ENCODE data around the gene BIN1. TPM values are rescaled to one million over a fixed set of nuclear protein-coding genes. Genes with fewer than 3 reads are reported as not detected.

The BIN1 gene
- total RNA-seq, 5 donors from 2014 or later (not counting 1 experiment from before 2014, with no cell fraction given), result 144 to 172 (median 151) TPM

DNA sequence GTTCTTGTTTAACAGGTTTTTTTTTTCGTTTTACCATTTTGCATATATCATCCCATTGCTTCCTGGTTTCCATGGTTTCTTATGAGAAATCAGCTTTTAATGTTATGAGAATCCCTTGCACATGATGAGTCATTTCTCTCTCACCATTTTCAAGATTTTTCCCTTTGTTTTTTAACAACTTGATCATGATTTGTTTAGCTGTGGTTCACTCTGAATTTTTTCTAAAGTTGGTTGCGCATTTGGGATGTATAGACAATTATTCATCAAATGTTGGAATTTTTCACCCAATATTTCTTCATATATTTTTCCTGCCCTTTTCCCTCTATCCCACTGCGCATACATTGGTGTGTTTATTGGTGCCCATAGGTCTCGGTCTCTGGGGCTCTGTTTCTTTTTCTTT, 42.4 kb upstream of the BIN1 start:
- DNase-seq, result no peak
- H3K27me3 Mint-ChIP-seq, result no peaks in the 10 kb centered on the region
- no peak for ATAC-seq (replicated peaks in 1 of 4)
- Histone ChIP-seq H3K36me3 (ENCODE audit: control insufficient read depth in 2 of 2, extremely low read depth in 1 of 2, insufficient read depth in 1 of 2, low read length in 1 of 2) (no peaks in the 10 kb centered on the region), H3K4me3 (ENCODE audit: control insufficient read depth in 1 of 2, extremely low read depth in 1 of 2, low read length in 1 of 2) (no peak overlapping the region), H3K9me3 (no peaks in the 10 kb centered on the region), H3K27me3 (replicated peaks in 1 of 2; ENCODE audit: control insufficient read depth in 2 of 2, extremely low read depth in 1 of 2, insufficient read depth in 2 of 2, low read length in 1 of 2) (peaks cover 0 to 10% of the 10 kb centered on the region in 2 experiments), H3K4me1 (ENCODE audit: control insufficient read depth in 1 of 2, extremely low read depth in 1 of 2, insufficient read depth in 2 of 2, low read length in 2 of 2) (no peaks in the 10 kb centered on the region), H3K27ac (ENCODE audit: low read length) (no peak overlapping the region)
- H3K36me3 Mint-ChIP-seq, result no peaks in the 10 kb centered on the region
- H3K4me3 Mint-ChIP-seq, result no peak overlapping the region
- no peaks in the 10 kb centered on the region for H3K4me1 Mint-ChIP-seq
- no peak overlapping the region for H3K27ac Mint-ChIP-seq
- POLR2A ChIA-PET, result no interaction called here
- CTCF ChIA-PET, result interaction anchor here in 1 of 2 donors (0.6 kb wide), 1 partner anchor 123 kb away, joined by 3 read pairs; no protein-coding TSS in a partner anchor
- H3K9me3 Mint-ChIP-seq, result peaks cover 0 to 4% (median 2%) of the 10 kb centered on the region in 3 donors
- no CpG with 5 or more reads among the region's 4 CpGs for WGBS (ENCODE audit: insufficient coverage)

DNA sequence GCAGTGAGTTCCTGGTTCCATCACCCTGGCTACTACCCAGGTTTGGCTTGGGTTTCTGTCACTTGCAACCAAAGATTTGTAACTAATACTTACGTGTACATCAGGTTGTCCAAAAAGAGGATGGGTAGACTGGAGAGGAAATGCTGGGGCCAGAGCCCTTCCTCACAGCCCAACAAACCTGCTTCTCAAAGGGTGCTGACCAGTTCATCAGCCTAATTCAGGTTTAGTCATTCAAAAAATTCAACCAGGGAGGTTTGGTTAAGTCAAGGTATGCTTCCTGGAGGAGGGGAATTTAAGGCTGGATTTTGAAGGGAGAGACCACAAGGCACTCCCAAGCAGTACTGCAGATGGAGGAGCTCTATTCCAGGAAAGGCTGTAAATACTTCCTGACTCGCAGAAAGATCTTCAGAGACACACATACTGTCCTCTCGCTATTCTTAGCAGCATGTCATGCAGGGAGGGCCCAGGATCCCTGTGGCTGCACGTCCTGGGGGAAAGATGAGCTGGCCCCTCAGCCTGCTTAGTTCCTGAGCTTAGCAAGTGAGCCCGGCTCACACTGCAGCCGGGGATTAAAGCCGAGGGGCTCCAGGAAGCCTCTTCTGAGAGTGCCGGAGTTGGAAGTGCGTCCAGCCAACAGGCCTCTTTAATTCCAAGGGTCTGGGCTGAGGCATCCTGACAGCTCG, 40.0 kb upstream of the BIN1 start:
- Mint-ChIP-seq H3K9me3 (peaks cover 0 to 4% (median 2%) of the 10 kb centered on the region in 3 donors), H3K27me3 (no peaks in the 10 kb centered on the region), H3K4me1 (no peaks in the 10 kb centered on the region), H3K27ac (no peak overlapping the region), H3K36me3 (no peaks in the 10 kb centered on the region), H3K4me3 (no peak overlapping the region)
- Histone ChIP-seq H3K27ac (ENCODE audit: low read length) (no peak overlapping the region), H3K36me3 (ENCODE audit: control insufficient read depth in 2 of 2, extremely low read depth in 1 of 2, insufficient read depth in 1 of 2, low read length in 1 of 2) (no peaks in the 10 kb centered on the region), H3K27me3 (replicated peaks in 1 of 2; ENCODE audit: control insufficient read depth in 2 of 2, extremely low read depth in 1 of 2, insufficient read depth in 2 of 2, low read length in 1 of 2) (no peaks in the 10 kb centered on the region), H3K9me3 (no peaks in the 10 kb centered on the region), H3K4me1 (ENCODE audit: control insufficient read depth in 1 of 2, extremely low read depth in 1 of 2, insufficient read depth in 2 of 2, low read length in 2 of 2) (no peaks in the 10 kb centered on the region), H3K4me3 (ENCODE audit: control insufficient read depth in 1 of 2, extremely low read depth in 1 of 2, low read length in 1 of 2) (no peak overlapping the region)
- CTCF ChIA-PET, result interaction anchor here in 1 of 2 donors (0.6 kb wide), 1 partner anchor 408 kb away, joined by 3 read pairs; no protein-coding TSS in a partner anchor
- 91% methylated on average over 7 of the region's 10 CpGs for WGBS (ENCODE audit: insufficient coverage)
- no peak for ATAC-seq (replicated peaks in 1 of 4)
- DNase-seq, result no peak
- POLR2A ChIA-PET, result interaction anchor here in 1 of 2 donors (0.6 kb wide), 1 partner anchor 621 kb away, joined by 3 read pairs; no protein-coding TSS in a partner anchor

GRCh38 chr2:127146071-127146725, 39.2 kb upstream of the BIN1 start:
- ATAC-seq (replicated peaks in 1 of 4) (no peak), DNase-seq (no peak)
- Histone ChIP-seq H3K4me1 (ENCODE audit: control insufficient read depth in 1 of 2, extremely low read depth in 1 of 2, insufficient read depth in 2 of 2, low read length in 2 of 2) (no peaks in the 10 kb centered on the region), H3K4me3 (ENCODE audit: control insufficient read depth in 1 of 2, extremely low read depth in 1 of 2, low read length in 1 of 2) (no peak overlapping the region), H3K27me3 (replicated peaks in 1 of 2; ENCODE audit: control insufficient read depth in 2 of 2, extremely low read depth in 1 of 2, insufficient read depth in 2 of 2, low read length in 1 of 2) (peaks cover 0 to 4% of the 10 kb centered on the region in 2 experiments), H3K27ac (ENCODE audit: low read length) (no peak overlapping the region), H3K36me3 (ENCODE audit: control insufficient read depth in 2 of 2, extremely low read depth in 1 of 2, insufficient read depth in 1 of 2, low read length in 1 of 2) (no peaks in the 10 kb centered on the region), H3K9me3 (no peaks in the 10 kb centered on the region)
- Mint-ChIP-seq H3K9me3 (peaks cover 0 to 2% (median 2%) of the 10 kb centered on the region in 3 donors), H3K4me1 (no peaks in the 10 kb centered on the region), H3K27ac (no peak overlapping the region), H3K27me3 (peaks cover 0 to 2% of the 10 kb centered on the region in 2 donors), H3K4me3 (no peak overlapping the region), H3K36me3 (no peaks in the 10 kb centered on the region)
- CTCF ChIA-PET, result no interaction called here
- POLR2A ChIA-PET, result interaction anchor here in 1 of 2 donors (0.6 kb wide), 1 partner anchor 622 kb away, joined by 3 read pairs; no protein-coding TSS in a partner anchor
- WGBS (ENCODE audit: insufficient coverage), result 92% methylated on average over 15 of the region's 18 CpGs

- H3K27ac Mint-ChIP-seq, result no peak overlapping the region
- Histone ChIP-seq H3K36me3 (ENCODE audit: control insufficient read depth in 2 of 2, extremely low read depth in 1 of 2, insufficient read depth in 1 of 2, low read length in 1 of 2) (no peaks in the 10 kb centered on the region), H3K9me3 (no peaks in the 10 kb centered on the region), H3K27ac (ENCODE audit: low read length) (no peak overlapping the region), H3K4me1 (ENCODE audit: control insufficient read depth in 1 of 2, extremely low read depth in 1 of 2, insufficient read depth in 2 of 2, low read length in 2 of 2) (no peaks in the 10 kb centered on the region), H3K4me3 (ENCODE audit: control insufficient read depth in 1 of 2, extremely low read depth in 1 of 2, low read length in 1 of 2) (no peak overlapping the region), H3K27me3 (replicated peaks in 1 of 2; ENCODE audit: control insufficient read depth in 2 of 2, extremely low read depth in 1 of 2, insufficient read depth in 2 of 2, low read length in 1 of 2) (peaks cover 0 to 8% of the 10 kb centered on the region in 2 experiments)
- H3K36me3 Mint-ChIP-seq, result no peaks in the 10 kb centered on the region
- 100% methylated on average over 1 of the region's 1 CpG for WGBS (ENCODE audit: insufficient coverage)
- DNase-seq (no peak), ATAC-seq (replicated peaks in 1 of 4) (no peak)
- no peaks in the 10 kb centered on the region for H3K9me3 Mint-ChIP-seq
- H3K4me1 Mint-ChIP-seq, result no peaks in the 10 kb centered on the region
- H3K4me3 Mint-ChIP-seq, result no peak overlapping the region
- H3K27me3 Mint-ChIP-seq, result peaks cover 0 to 2% of the 10 kb centered on the region in 2 donors
- ChIA-PET CTCF (no interaction called here), POLR2A (interaction anchor here in 1 of 2 donors (0.6 kb wide), 1 partner anchor 340 kb away, joined by 3 read pairs; no protein-coding TSS in a partner anchor)
These were observed 38.4 kb upstream of the BIN1 start for GRCh38 chr2:127145280-127145895.

GRCh38 chr2:127143841-127144782, 37.2 kb upstream of the BIN1 start:
- H3K4me3 ChIP-seq (ENCODE audit: control insufficient read depth in 1 of 2, extremely low read depth in 1 of 2, low read length in 1 of 2), result no peak overlapping the region
- ATAC-seq (replicated peaks in 1 of 4) (no peak), DNase-seq (no peak)
- H3K27ac ChIP-seq (ENCODE audit: low read length), result no peak overlapping the region
- H3K27me3 Mint-ChIP-seq, result peaks cover 0 to 4% of the 10 kb centered on the region in 2 donors
- H3K9me3 Mint-ChIP-seq, result no peaks in the 10 kb centered on the region
- POLR2A ChIA-PET, result no interaction called here
- 62% methylated on average over 3 of the region's 11 CpGs for WGBS (ENCODE audit: insufficient coverage)
- H3K4me3 Mint-ChIP-seq, result no peak overlapping the region
- CTCF ChIA-PET, result interaction anchor here in 1 of 2 donors (0.5 kb wide), 1 partner anchor 23 kb away, joined by 3 read pairs; no protein-coding TSS in a partner anchor
- peaks cover 0 to 8% of the 10 kb centered on the region in 2 experiments for H3K27me3 ChIP-seq (replicated peaks in 1 of 2; ENCODE audit: control insufficient read depth in 2 of 2, extremely low read depth in 1 of 2, insufficient read depth in 2 of 2, low read length in 1 of 2)
- no peaks in the 10 kb centered on the region for H3K9me3 ChIP-seq
- no peaks in the 10 kb centered on the region for H3K36me3 ChIP-seq (ENCODE audit: control insufficient read depth in 2 of 2, extremely low read depth in 1 of 2, insufficient read depth in 1 of 2, low read length in 1 of 2)
- no peak overlapping the region for H3K27ac Mint-ChIP-seq
- no peaks in the 10 kb centered on the region for H3K4me1 Mint-ChIP-seq
- H3K4me1 ChIP-seq (ENCODE audit: control insufficient read depth in 1 of 2, extremely low read depth in 1 of 2, insufficient read depth in 2 of 2, low read length in 2 of 2), result no peaks in the 10 kb centered on the region
- H3K36me3 Mint-ChIP-seq, result no peaks in the 10 kb centered on the region
